LHCN-M2 (cell line): Measurements from ENCODE around the gene ZC3H18. TPM values are rescaled to one million over a fixed set of nuclear protein-coding genes. Genes with fewer than 3 reads are reported as not detected.

ENCODE experiments used
- DNase-seq: peaks from one replicate; pipeline ENCODE4 v3.0.0-alpha.2; 2012; ENCODE audit warnings: low read depth
- total RNA-seq: library from RNA; depleted of rRNA; stranded (reverse); fragments of >200 nt; gene quantifications from 2 replicates; pipeline ENCODE4 v1.2.3, GENCODE V29; 2014

ZC3H18 gene
- total RNA-seq, 1 experiment from 2014 or later: 20.0 TPM

GRCh38 chr16:88638323-88639230, 68.4 kb downstream of the ZC3H18 start, which contains the start of gene IL17C:
Gene IL17C (plus strand): TSS chr16:88638572. CDS start chr16:88638642, 70 bp downstream.
- no peak for DNase-seq

- DNase-seq: no peak
Measured at GRCh38 chr16:88639231-88640038, 69.2 kb downstream of the ZC3H18 start.

- DNase-seq: no peak
Measured at GRCh38 chr16:88640039-88640495, 69.9 kb downstream of the ZC3H18 start.

GRCh38 chr16:88640498-88641247, 70.5 kb downstream of the ZC3H18 start:
- DNase-seq: no peak

GRCh38 chr16:88642881-88643643, 72.9 kb downstream of the ZC3H18 start:
- no peak for DNase-seq

GRCh38 chr16:88643644-88643932, 73.4 kb downstream of the ZC3H18 start:
- DNase-seq: no peak

GRCh38 chr16:88645455-88645854, 75.3 kb downstream of the ZC3H18 start:
- no peak for DNase-seq

GRCh38 chr16:88645941-88646340, 75.7 kb downstream of the ZC3H18 start:
- DNase-seq: no peak

GRCh38 chr16:88646345-88647034, 76.3 kb downstream of the ZC3H18 start:
- DNase-seq: no peak

GRCh38 chr16:88647178-88648070, 77.2 kb downstream of the ZC3H18 start:
- DNase-seq: no peak

- DNase-seq: no peak
Measured at GRCh38 chr16:88649195-88649923, 79.2 kb downstream of the ZC3H18 start.

- no peak for DNase-seq
Measured at GRCh38 chr16:88649924-88650748, 79.9 kb downstream of the ZC3H18 start.

GRCh38 chr16:88650749-88651275, 80.6 kb downstream of the ZC3H18 start, which contains the start of gene CYBA:
Gene CYBA (minus strand): TSS chr16:88651053. CDS start chr16:88651013, 40 bp downstream.
- DNase-seq: no peak

GRCh38 chr16:88651276-88651988, 81.2 kb downstream of the ZC3H18 start:
- DNase-seq: no peak

- DNase-seq: no peak
Measured at GRCh38 chr16:88651989-88652761, 82.0 kb downstream of the ZC3H18 start.

GRCh38 chr16:88652762-88653063, 82.5 kb downstream of the ZC3H18 start:
- no peak for DNase-seq
